AG04449 (cell line): Measurements from ENCODE around the gene P2RY6.

ENCODE experiments used
- CTCF ChIA-PET: fragments of 350-600 bp; formaldehyde crosslinking; extraction: SDS; loops from one replicate; lab custom pipeline; 2021; ENCODE audit warnings: antibody characterized with exemption; lab: Yijun Ruan, JAX
- POLR2A ChIA-PET: fragments of 400-600, 350-600 bp; formaldehyde crosslinking; extraction: SDS; loops from one replicate; lab custom pipeline; 2020; ENCODE audit warnings: antibody characterized with exemption, inconsistent platforms; lab: Yijun Ruan, JAX
- DNase-seq: peaks from one replicate; pipeline ENCODE4 v3.0.0-alpha.2; 2010; ENCODE audit warnings: low read depth, low spot score
- H3K4me3 ChIP-seq: 2 replicates; pipeline ENCODE4 v1.5.1; 2011; ENCODE audit warnings: low read depth, mild to moderate bottlenecking, control low read depth, low read length
- TF ChIP-seq, protein P1 (sequence below): IDR thresholded peaks from one replicate; pipeline ENCODE4 v1.5.1; 2011; ENCODE audit warnings: mild to moderate bottlenecking, moderate library complexity, low read length, control low read depth, inconsistent platforms; ENCODE audit not compliant: insufficient read depth; ENCODE audit errors: missing control alignments

Gene P2RY6

GRCh38 chr11:73258104-73259035, 13.8 kb upstream of the P2RY6 start:
- TF ChIP-seq, protein P1, sequence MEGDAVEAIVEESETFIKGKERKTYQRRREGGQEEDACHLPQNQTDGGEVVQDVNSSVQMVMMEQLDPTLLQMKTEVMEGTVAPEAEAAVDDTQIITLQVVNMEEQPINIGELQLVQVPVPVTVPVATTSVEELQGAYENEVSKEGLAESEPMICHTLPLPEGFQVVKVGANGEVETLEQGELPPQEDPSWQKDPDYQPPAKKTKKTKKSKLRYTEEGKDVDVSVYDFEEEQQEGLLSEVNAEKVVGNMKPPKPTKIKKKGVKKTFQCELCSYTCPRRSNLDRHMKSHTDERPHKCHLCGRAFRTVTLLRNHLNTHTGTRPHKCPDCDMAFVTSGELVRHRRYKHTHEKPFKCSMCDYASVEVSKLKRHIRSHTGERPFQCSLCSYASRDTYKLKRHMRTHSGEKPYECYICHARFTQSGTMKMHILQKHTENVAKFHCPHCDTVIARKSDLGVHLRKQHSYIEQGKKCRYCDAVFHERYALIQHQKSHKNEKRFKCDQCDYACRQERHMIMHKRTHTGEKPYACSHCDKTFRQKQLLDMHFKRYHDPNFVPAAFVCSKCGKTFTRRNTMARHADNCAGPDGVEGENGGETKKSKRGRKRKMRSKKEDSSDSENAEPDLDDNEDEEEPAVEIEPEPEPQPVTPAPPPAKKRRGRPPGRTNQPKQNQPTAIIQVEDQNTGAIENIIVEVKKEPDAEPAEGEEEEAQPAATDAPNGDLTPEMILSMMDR = no peak
- no peak for DNase-seq
- ChIA-PET POLR2A (interaction anchor here (0.9 to 1.0 kb wide), 2 partner anchors 22 to 445 kb away, joined by 3 to 4 read pairs; no protein-coding TSS in a partner anchor), CTCF (interaction anchor here (0.8 to 3.5 kb wide), 22 partner anchors 9 to 535 kb away, joined by 3 to 31 read pairs (median 6); partner anchors contain the start of genes FCHSD2 and P2RY6)
- no peak overlapping the region for H3K4me3 ChIP-seq

GRCh38 chr11:73259406-73260126, 12.6 kb upstream of the P2RY6 start:
- no peak for DNase-seq
- CTCF ChIA-PET = interaction anchor here (1.6 to 3.5 kb wide), 6 partner anchors 14 to 76 kb away, joined by 5 to 31 read pairs (median 8); no protein-coding TSS in a partner anchor
- POLR2A ChIA-PET = no interaction called here
- TF ChIP-seq, protein P1 = no peak
- H3K4me3 ChIP-seq = no peak overlapping the region

GRCh38 chr11:73260127-73260457, 12.0 kb upstream of the P2RY6 start:
- ChIA-PET POLR2A (no interaction called here), CTCF (interaction anchor here (1.6 to 3.5 kb wide), 2 partner anchors 18 to 29 kb away, joined by 7 to 31 read pairs; no protein-coding TSS in a partner anchor)
- no peak overlapping the region for H3K4me3 ChIP-seq
- DNase-seq = no peak
- TF ChIP-seq, protein P1 = no peak

DNA sequence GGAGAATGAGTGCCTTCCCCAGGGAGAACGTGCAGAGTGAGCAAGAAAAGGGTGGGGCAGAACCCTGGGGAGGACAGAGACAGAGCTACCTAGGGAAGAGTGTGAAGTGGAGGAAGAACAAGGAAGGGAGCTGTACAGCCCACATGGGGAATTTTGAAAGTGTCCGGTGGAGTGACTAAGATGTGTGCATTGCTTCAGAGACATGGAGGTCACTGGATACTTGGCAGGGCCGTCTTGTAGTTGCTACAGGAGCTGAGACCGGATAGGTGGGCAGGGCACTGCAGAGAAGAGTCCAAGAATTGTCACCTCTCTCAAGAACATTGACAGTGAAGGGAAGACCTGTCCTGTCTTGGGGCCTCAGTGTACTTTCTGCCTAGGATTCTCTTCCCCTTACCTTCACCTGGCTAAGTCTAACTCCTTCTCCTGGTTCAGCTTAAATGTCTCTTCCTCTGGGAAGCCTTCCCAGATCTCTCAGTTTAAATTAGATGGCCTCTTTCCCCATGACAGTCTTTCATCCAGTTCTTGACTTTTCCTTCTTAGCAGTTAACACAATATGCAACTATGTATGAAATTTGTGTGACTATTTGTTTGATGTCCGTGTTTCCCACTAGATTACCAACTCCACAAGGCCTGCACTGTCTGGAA, 9.2 kb upstream of the P2RY6 start:
- CTCF ChIA-PET = interaction anchor here (1.1 to 9.3 kb wide), 6 partner anchors 21 to 44 kb away, joined by 3 to 48 read pairs (median 4); no protein-coding TSS in a partner anchor

DNA sequence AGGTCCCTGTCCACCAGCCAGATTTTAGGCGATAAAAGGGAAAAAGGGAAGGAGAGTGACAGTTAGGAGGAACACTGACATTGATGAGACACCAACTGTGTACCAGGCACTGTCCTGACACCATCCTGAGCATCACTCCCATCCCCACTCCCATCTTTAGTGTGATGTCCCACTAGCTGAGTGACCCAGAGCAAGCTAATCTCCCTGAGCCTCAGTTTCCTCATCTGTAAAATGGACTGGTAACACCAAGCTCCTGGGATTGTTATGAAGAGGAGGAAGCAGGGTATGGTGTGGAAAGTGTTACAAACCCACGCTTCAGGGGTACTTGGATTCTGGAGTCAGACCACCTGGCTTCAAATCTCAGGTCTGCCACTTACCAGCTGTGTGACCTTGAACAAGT, 8.5 kb upstream of the P2RY6 start:
- DNase-seq = no peak
- TF ChIP-seq, protein P1 = no peak
- no peak overlapping the region for H3K4me3 ChIP-seq
- POLR2A ChIA-PET = no interaction called here
- CTCF ChIA-PET = interaction anchor here (0.9 to 9.3 kb wide), 6 partner anchors 9 to 31 kb away, joined by 3 to 48 read pairs (median 4); no protein-coding TSS in a partner anchor

More for the DNA sequence above, 9.2 kb upstream of the P2RY6 start:
- TF ChIP-seq, protein P1 = no peak
- no peak for DNase-seq
- H3K4me3 ChIP-seq = no peak overlapping the region
- POLR2A ChIA-PET = interaction anchor here (1.0 kb wide), 1 partner anchor 23 kb away, joined by 3 read pairs; no protein-coding TSS in a partner anchor
